Caco-2 (cell line): ENCODE data around the gene VWA2. TPM values are rescaled to one million over a fixed set of nuclear protein-coding genes. Genes with fewer than 3 reads are reported as not detected.

Experiments
- BruUV-seq: library from RNA; stranded (reverse); fragments of 400-500 nt; replicated peaks from 2 replicates; lab custom pipeline; 2021; lab: Mats Ljungman, UMichigan
- CTCF ChIA-PET: fragments of 300-600 bp; sonication (Branson Sonifier 250); formaldehyde crosslinking; loops from one replicate; lab custom pipeline; 2022; ENCODE audit warnings: antibody characterized with exemption; lab: Charles Lee
- POLR2A ChIA-PET: fragments of 300-600 bp; sonication (Branson Sonifier 250); formaldehyde crosslinking; loops from one replicate; lab custom pipeline; 2022; ENCODE audit warnings: antibody characterized with exemption; lab: Charles Lee
- DNase-seq, 2 experiments: peaks; one replicate each; pipeline versions ENCODE4 v3.0.0 to v3.0.0-alpha.2; 2020 to 2022
- H3K27me3 ChIP-seq: replicated peaks from 2 replicates; pipeline ENCODE4 v1.6.0; 2011; ENCODE audit warnings: low read length; ENCODE audit not compliant: control insufficient read depth, insufficient read depth
- H3K36me3 ChIP-seq: 2 replicates; pipeline ENCODE4 v1.5.1; 2011; ENCODE audit warnings: low read length; ENCODE audit not compliant: control insufficient read depth, insufficient read depth
- H3K4me1 ChIP-seq: fragments of 250-450 bp; sonication (Bioruptor Pico); 2 replicates; pipeline ENCODE4 v1.5.1; 2020; ENCODE audit warnings: mild to moderate bottlenecking
- H3K4me3 ChIP-seq: 2 replicates; pipeline ENCODE4 v1.5.1; 2011; ENCODE audit warnings: low read depth, mild to moderate bottlenecking, control low read depth, low read length
- H3K9me3 ChIP-seq: fragments of 250-450 bp; sonication (Bioruptor Pico); 2 replicates; pipeline ENCODE4 v1.5.1; 2020; ENCODE audit warnings: mild to moderate bottlenecking, moderate library complexity
- H3K27ac Mint-ChIP-seq: one replicate; pipeline ENCODE4 v1.8.0; 2022; ENCODE audit warnings: mixed read lengths; ENCODE audit not compliant: unreplicated experiment
- H3K27me3 Mint-ChIP-seq: one replicate; pipeline ENCODE4 v1.8.0; 2022; ENCODE audit warnings: mixed read lengths; ENCODE audit not compliant: insufficient read depth, unreplicated experiment
- H3K36me3 Mint-ChIP-seq: one replicate; pipeline ENCODE4 v1.8.0; 2022; ENCODE audit warnings: mild to moderate bottlenecking, mixed read lengths; ENCODE audit not compliant: insufficient read depth, unreplicated experiment
- H3K4me1 Mint-ChIP-seq: one replicate; pipeline ENCODE4 v1.8.0; 2022; ENCODE audit warnings: low read depth, mixed read lengths; ENCODE audit not compliant: unreplicated experiment
- H3K4me3 Mint-ChIP-seq: one replicate; pipeline ENCODE4 v1.8.0; 2022; ENCODE audit warnings: mild to moderate bottlenecking, moderate library complexity, mixed read lengths; ENCODE audit not compliant: unreplicated experiment
- H3K9me3 Mint-ChIP-seq: one replicate; pipeline ENCODE4 v1.8.0; 2022; ENCODE audit warnings: mixed read lengths; ENCODE audit not compliant: unreplicated experiment
- CTCF ChIP-seq, 2 experiments: fragments of 200-600 bp in 1 of 2; IDR thresholded peaks; 1 replicate in 1 of 2; 2 replicates in 1 of 2; pipeline versions ENCODE4 v1.5.1 to v1.8.0; 2011 to 2022; ENCODE audit warnings: antibody characterized with exemption in 1 of 2, control low read depth in 1 of 2, inconsistent platforms in 1 of 2, low read depth in 1 of 2, low read length in 1 of 2, mild to moderate bottlenecking in 1 of 2, moderate library complexity in 1 of 2; ENCODE audit not compliant: insufficient read depth in 1 of 2, severe bottlenecking in 1 of 2, unreplicated experiment in 1 of 2
- intact Hi-C: fragments of 100-400 bp; cut with micrococcal nuclease; formaldehyde crosslinking; loops from one replicate; pipeline ENCODE4 v1.10.0; 2022; ENCODE audit not compliant: unreplicated experiment
- total RNA-seq: library from RNA; stranded (reverse); gene quantifications from 2 replicates; pipeline ENCODE4 v1.2.3, GENCODE V29; 2022

VWA2 gene
- total RNA-seq, 1 experiment from 2014 or later, result 1.2 TPM

GRCh38 chr10:114305521-114305925, 66.5 kb downstream of the VWA2 start:
- intact Hi-C loops, result loop anchor here (10.0 kb wide), 1 partner anchor 819 kb away; no protein-coding TSS in a partner anchor
- no peaks in the 10 kb centered on the region for H3K27me3 Mint-ChIP-seq
- H3K4me1 Mint-ChIP-seq, result peaks cover 10% of the 10 kb centered on the region

GRCh38 chr10:114306116-114306973, 67.3 kb downstream of the VWA2 start:
- no peak overlapping the region for H3K4me3 ChIP-seq
- Mint-ChIP-seq H3K9me3 (no peaks in the 10 kb centered on the region), H3K27me3 (no peaks in the 10 kb centered on the region), H3K27ac (no peak overlapping the region), H3K36me3 (no peaks in the 10 kb centered on the region), H3K4me1 (peaks cover 10% of the 10 kb centered on the region), H3K4me3 (no peak overlapping the region)
- CTCF ChIA-PET, result interaction anchor here (0.7 kb wide), 1 partner anchor 61 kb away, joined by 4 read pairs; no protein-coding TSS in a partner anchor
- BruUV-seq, result no TSS peak
- H3K27me3 ChIP-seq, result no peaks in the 10 kb centered on the region
- POLR2A ChIA-PET, result no interaction called here
- no peaks in the 10 kb centered on the region for H3K9me3 ChIP-seq
- TF ChIP-seq CTCF (IDR thresholded peaks at IDR 0.05; ENCODE audit: insufficient read depth in 1 of 2, low read depth in 1 of 2, low read length in 1 of 2, severe bottlenecking in 1 of 2, unreplicated experiment in 1 of 2), result no peak
- H3K4me1 ChIP-seq, result peaks cover 4% of the 10 kb centered on the region; the same call in 1 of the 2 replicates
- intact Hi-C loops, result loop anchor here (10.0 kb wide), 1 partner anchor 818 kb away; no protein-coding TSS in a partner anchor
- no peaks in the 10 kb centered on the region for H3K36me3 ChIP-seq
- peak in 1 of 2 experiments; percentile 22 for DNase-seq

More at GRCh38 chr10:114305521-114305925, 66.5 kb downstream of the VWA2 start:
- no peaks in the 10 kb centered on the region for H3K36me3 Mint-ChIP-seq
- Histone ChIP-seq H3K4me1 (peaks cover 4% of the 10 kb centered on the region; the same call in 1 of the 2 replicates), H3K9me3 (no peaks in the 10 kb centered on the region), H3K27me3 (no peaks in the 10 kb centered on the region), H3K4me3 (no peak overlapping the region), H3K36me3 (no peaks in the 10 kb centered on the region)
- CTCF ChIA-PET, result no interaction called here
- BruUV-seq, result no TSS peak
- DNase-seq, result no peak
- no peaks in the 10 kb centered on the region for H3K9me3 Mint-ChIP-seq
- no peak overlapping the region for H3K4me3 Mint-ChIP-seq
- POLR2A ChIA-PET, result no interaction called here
- H3K27ac Mint-ChIP-seq, result no peak overlapping the region
- no peak for TF ChIP-seq CTCF (IDR thresholded peaks at IDR 0.05; ENCODE audit: insufficient read depth in 1 of 2, low read depth in 1 of 2, low read length in 1 of 2, severe bottlenecking in 1 of 2, unreplicated experiment in 1 of 2)

GRCh38 chr10:114307731-114308130, 68.7 kb downstream of the VWA2 start:
- CTCF ChIA-PET, result no interaction called here
- H3K9me3 ChIP-seq, result no peaks in the 10 kb centered on the region
- Mint-ChIP-seq H3K27ac (no peak overlapping the region), H3K4me3 (no peak overlapping the region), H3K4me1 (peaks cover 10% of the 10 kb centered on the region), H3K36me3 (no peaks in the 10 kb centered on the region), H3K9me3 (no peaks in the 10 kb centered on the region), H3K27me3 (no peaks in the 10 kb centered on the region)
- no peaks in the 10 kb centered on the region for H3K27me3 ChIP-seq
- intact Hi-C loops, result loop anchor here (10.0 kb wide), 1 partner anchor 817 kb away; no protein-coding TSS in a partner anchor
- H3K4me3 ChIP-seq, result no peak overlapping the region
- DNase-seq, result peak in 1 of 2 experiments; percentile 18
- H3K36me3 ChIP-seq, result no peaks in the 10 kb centered on the region
- BruUV-seq, result no TSS peak
- TF ChIP-seq CTCF (IDR thresholded peaks at IDR 0.05; ENCODE audit: insufficient read depth in 1 of 2, low read depth in 1 of 2, low read length in 1 of 2, severe bottlenecking in 1 of 2, unreplicated experiment in 1 of 2), result no peak
- H3K4me1 ChIP-seq, result peaks cover 4% of the 10 kb centered on the region; the same call in 1 of the 2 replicates
- POLR2A ChIA-PET, result no interaction called here
